GM12801 (cell line): ENCODE measurements around the gene GREM1.

Experiments
- TF ChIP-seq, protein P1 (sequence below): IDR thresholded peaks from one replicate; pipeline ENCODE4 v1.5.1; 2011; ENCODE audit warnings: control low read depth; ENCODE audit not compliant: insufficient read length; ENCODE audit errors: extremely low read depth

Gene GREM1

DNA sequence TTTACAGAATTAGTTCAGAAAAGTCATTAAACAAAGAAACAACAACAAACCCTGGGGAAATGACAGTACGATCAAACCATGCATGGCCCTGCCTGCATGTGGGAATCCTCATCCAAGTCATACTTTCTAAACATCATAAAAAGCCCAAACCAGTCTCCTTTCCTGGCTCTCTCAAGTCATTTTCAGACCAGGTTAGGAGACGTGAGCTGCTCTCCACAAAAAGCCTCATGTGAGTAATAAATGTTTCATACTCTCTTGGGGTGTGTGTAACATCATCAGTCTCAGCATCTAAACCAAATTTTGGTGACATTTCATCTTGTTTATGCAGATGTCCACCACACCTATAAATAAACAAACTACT lies 18.9 kb downstream of the GREM1 start:
- TF ChIP-seq, protein P1, sequence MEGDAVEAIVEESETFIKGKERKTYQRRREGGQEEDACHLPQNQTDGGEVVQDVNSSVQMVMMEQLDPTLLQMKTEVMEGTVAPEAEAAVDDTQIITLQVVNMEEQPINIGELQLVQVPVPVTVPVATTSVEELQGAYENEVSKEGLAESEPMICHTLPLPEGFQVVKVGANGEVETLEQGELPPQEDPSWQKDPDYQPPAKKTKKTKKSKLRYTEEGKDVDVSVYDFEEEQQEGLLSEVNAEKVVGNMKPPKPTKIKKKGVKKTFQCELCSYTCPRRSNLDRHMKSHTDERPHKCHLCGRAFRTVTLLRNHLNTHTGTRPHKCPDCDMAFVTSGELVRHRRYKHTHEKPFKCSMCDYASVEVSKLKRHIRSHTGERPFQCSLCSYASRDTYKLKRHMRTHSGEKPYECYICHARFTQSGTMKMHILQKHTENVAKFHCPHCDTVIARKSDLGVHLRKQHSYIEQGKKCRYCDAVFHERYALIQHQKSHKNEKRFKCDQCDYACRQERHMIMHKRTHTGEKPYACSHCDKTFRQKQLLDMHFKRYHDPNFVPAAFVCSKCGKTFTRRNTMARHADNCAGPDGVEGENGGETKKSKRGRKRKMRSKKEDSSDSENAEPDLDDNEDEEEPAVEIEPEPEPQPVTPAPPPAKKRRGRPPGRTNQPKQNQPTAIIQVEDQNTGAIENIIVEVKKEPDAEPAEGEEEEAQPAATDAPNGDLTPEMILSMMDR = no peak

DNA sequence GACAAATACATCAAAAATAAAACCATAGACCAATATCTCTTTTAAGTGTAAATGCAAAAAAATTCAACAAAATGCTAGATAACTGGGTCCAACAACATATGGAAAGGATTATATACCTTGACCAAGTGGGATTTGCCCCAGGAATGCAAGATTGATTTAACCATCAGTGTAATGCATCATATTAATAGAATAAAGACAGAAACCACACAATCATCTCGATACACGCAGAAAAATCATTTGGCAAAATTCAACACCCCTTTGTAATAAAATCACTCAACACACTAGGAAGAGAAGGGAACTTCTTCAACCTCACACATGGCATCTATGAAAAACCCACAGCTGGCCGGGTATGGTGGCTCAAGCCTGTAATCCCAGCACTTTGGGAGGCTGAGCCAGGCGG lies 19.5 kb downstream of the GREM1 start:
- TF ChIP-seq, protein P1 = no peak

DNA sequence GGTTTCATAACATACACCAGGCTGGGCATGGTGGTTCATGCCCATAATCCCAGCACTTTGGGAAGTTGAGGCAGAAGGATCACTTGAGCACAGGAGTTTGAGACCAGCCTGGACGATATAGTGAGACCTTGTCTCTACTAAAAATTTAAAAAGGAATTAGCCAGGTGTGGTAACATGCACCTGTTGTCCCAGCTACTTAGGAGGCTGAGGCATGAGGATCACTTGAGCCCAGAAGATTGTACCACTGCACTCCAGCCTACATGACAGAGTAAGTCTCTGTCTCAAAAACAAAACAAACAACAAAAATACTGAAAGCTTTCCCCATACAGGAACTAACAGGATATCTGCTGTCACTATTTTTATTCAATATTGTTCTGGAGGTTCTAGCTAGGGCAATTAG lies 20.9 kb downstream of the GREM1 start:
- TF ChIP-seq, protein P1 = no peak

DNA sequence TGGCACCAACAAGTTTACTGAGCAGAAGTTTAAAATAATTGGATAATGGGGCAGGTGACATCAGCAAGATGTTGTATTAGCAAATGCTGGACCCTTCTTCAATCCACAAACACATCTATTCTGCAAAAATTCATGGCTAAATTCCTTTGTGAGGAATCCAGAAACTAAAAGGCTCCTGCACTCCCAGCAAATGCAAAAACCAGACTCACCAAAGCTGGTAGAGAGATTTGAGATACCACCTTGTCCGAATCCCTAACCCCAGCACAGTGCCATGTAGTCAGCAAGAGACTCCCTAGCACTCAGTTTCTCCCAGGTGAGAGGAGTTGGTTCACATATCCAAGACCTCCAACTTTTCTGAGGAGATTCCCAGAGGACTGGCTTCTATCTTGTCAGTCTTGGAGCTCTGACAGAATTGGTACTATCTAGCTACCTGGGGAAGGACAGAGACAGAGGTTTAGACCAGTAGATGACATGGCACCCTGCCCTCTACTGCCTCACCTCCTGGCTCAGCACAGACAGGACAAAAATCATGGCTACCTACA lies 21.8 kb downstream of the GREM1 start:
- TF ChIP-seq, protein P1 = no peak

DNA sequence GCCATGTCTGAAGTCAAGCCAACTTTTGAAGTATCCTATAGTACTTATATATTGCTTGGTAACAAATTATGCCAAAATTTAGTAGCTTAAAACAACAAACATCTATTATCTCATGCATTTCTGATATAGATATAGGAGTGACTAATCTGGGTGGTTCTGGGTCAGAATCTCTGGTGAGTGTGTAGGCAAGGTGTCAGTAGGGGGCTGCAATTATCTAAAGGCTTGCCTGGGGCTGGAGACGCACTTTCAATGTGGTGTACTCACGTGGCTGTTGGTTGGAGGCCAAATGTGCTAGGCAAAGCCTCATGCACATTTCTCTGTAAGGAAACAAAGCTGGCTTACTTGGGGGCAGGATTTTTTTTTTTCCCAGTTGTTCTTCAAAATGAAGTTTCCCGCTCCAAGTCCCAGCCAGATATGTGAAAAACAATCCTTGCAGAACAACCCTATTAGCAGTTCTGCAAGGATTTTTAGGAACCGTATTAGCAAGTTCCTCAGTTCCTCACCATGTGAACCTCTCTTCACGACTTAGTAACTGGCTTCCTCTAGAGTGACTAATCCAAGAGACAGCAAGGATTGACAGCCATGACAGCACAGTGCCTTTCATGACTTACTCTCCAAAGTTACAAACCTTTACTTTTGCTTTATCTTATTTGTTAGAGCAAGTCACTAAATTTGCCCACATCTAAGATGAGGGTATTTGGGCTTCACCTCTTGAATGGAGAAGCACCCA lies 25.8 kb downstream of the GREM1 start:
- TF ChIP-seq, protein P1 = no peak

DNA sequence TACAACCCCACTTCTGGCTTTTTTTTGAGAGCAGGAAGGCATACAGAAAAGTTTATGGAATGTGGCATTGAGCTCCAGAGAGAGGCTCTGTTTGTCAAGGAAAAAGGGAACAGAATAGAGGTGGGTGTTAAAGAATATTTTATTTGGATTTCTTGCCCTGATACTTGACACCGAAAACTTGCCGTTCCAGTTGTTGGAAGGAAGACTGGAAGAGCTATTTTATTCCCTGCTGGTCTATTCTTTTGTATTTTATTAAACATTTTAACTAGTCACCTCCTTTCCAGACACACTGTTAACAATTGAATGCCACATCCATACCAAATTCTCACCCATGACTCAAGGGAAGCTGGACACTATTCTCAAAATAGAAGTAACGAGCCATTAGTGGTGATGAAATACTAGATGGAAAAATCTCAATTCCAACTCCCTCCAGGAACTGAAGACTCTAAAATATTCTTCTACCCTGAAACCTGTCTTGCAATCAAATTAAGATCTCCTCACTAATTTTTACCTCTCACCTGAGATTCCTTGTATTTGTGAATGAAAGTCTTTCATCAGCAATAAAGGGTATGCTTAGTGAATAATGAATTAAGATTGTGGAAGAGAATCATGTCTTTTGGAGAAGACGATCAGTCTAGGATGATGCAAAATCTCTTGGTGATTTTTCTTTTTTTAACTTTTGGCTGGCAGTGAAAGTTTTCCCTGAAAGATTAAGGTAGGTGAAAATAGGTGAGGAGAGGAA lies 28.5 kb downstream of the GREM1 start:
- TF ChIP-seq, protein P1 = no peak

- TF ChIP-seq, protein P1 = no peak
Measured at GRCh38 chr15:32747921-32748342, 30.1 kb downstream of the GREM1 start.
